ENCODE data around the gene MGAT4B. TPM values are rescaled to one million over a fixed set of nuclear protein-coding genes. Genes with fewer than 3 reads are reported as not detected.

The MGAT4B gene
- total RNA-seq, 1 experiment from 2014 or later: 148 TPM

DNA sequence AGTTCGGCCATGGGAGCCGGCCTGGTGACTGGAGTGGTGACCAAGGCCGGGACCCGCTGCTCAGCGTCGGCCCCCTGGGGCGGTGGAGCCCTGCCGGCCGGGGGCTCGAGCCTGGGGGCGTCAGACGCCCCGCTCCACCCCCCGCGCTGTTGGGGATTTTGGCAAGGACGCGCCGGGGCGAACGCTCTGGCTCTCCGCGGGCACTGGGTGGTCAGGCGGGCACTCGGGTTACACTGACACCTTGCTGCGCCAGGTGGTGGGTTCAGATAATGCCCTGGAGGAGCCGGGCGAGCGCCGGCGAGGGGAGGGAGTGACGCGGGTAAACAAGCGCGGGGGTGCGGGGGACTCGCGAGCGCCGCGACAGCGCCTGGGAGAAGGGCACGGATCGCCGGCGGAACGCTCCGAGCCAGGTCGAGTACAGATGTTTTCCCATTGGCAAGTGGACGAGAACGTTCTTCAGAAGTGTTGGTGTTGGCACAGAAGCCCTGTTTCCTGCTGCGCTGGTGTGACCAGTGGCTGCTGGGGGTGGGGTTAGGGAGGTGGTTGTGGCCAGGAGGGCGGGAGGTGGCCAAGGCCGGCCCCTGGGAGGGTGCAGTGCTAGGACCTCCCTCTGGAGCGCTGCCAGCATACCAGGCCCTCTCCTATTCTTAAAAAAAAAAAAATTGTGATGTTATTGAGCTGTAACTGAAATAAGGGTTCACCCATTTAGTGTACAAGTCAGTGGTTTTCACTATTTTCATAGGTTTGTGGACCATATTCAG lies 14.8 kb upstream of the MGAT4B start:
- CTCF ChIA-PET: interaction anchor here (2.2 kb wide), 1 partner anchor 19 kb away, joined by 8 read pairs; no protein-coding TSS in a partner anchor
- POLR2A ChIA-PET: interaction anchor here (0.8 to 2.5 kb wide), 6 partner anchors 11 to 198 kb away, joined by 3 to 9 read pairs (median 4); partner anchors contain the start of genes HNRNPH1 and MAML1
- peak; percentile 81 for DNase-seq (ENCODE audit: low read depth, low spot score)
- Histone ChIP-seq H3K9me3 (ENCODE audit: control insufficient read depth in 1 of 2, insufficient read depth in 1 of 2, low read depth in 1 of 2, low read length in 2 of 2) (no peaks in the 10 kb centered on the region), H3K9ac (ENCODE audit: low read length) (peak overlapping the region; percentile 97), H2AFZ (ENCODE audit: low read depth, low read length, poor library complexity, severe bottlenecking) (no peak overlapping the region), H3K79me2 (ENCODE audit: insufficient read depth, low read length) (peaks cover 52% of the 10 kb centered on the region), H3K9me2 (ENCODE audit: insufficient read depth) (no peaks in the 10 kb centered on the region), H3K4me3 (replicated peaks in 1 of 2; ENCODE audit: low read depth in 1 of 2, low read length in 2 of 2) (peak overlapping the region; percentile 76 to 87), H3K36me3 (ENCODE audit: control insufficient read depth in 1 of 2, insufficient read depth in 2 of 2, low read length in 2 of 2) (peaks cover 30 to 47% of the 10 kb centered on the region in 2 experiments; a peak in 3 of 4 replicates), H3K4me2 (ENCODE audit: low read length) (peak overlapping the region; percentile 94), H3K27ac (ENCODE audit: low read depth, low read length) (peak overlapping the region; percentile 99), H3K4me1 (ENCODE audit: control insufficient read depth in 1 of 2, insufficient read depth in 2 of 2, low read length in 2 of 2) (peaks cover 35 to 57% of the 10 kb centered on the region in 2 experiments), H3K27me3 (ENCODE audit: insufficient read depth, low read length) (no peaks in the 10 kb centered on the region), H4K20me1 (ENCODE audit: insufficient read depth) (peaks cover 12% of the 10 kb centered on the region; the same call in 1 of the 2 replicates)
- ATAC-seq: peak; percentile 71
- TF ChIP-seq, protein P1, sequence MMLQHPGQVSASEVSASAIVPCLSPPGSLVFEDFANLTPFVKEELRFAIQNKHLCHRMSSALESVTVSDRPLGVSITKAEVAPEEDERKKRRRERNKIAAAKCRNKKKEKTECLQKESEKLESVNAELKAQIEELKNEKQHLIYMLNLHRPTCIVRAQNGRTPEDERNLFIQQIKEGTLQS (IDR thresholded peaks at IDR 0.05): no peak
- TF ChIP-seq POLR2A (IDR thresholded peaks at IDR 0.05; ENCODE audit: borderline replicate concordance, extremely low read depth, insufficient read depth, insufficient read length) (peak; percentile 65), ZNF274 (IDR thresholded peaks at IDR 0.05; ENCODE audit: low read depth, low read length) (no peak), SIN3A (IDR thresholded peaks at IDR 0.05; ENCODE audit: low read depth) (no peak), SRF (IDR thresholded peaks at IDR 0.05; ENCODE audit: low read depth) (no peak), POLR2AphosphoS5 (IDR thresholded peaks at IDR 0.05; ENCODE audit: low read depth, low read length) (peak; percentile 90), CEBPB (IDR thresholded peaks at IDR 0.05; ENCODE audit: low read depth) (no peak)
- TF ChIP-seq, protein P2, sequence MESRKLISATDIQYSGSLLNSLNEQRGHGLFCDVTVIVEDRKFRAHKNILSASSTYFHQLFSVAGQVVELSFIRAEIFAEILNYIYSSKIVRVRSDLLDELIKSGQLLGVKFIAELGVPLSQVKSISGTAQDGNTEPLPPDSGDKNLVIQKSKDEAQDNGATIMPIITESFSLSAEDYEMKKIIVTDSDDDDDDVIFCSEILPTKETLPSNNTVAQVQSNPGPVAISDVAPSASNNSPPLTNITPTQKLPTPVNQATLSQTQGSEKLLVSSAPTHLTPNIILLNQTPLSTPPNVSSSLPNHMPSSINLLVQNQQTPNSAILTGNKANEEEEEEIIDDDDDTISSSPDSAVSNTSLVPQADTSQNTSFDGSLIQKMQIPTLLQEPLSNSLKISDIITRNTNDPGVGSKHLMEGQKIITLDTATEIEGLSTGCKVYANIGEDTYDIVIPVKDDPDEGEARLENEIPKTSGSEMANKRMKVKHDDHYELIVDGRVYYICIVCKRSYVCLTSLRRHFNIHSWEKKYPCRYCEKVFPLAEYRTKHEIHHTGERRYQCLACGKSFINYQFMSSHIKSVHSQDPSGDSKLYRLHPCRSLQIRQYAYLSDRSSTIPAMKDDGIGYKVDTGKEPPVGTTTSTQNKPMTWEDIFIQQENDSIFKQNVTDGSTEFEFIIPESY (IDR thresholded peaks at IDR 0.05; ENCODE audit: extremely low read depth, insufficient replicate concordance, low read length): peak; percentile 39
- RAD21 ChIA-PET (ENCODE audit: low non-redundant PET in 1 of 2, low total read pairs in 2 of 2, uncharacterized antibody in 2 of 2, unreplicated experiment in 2 of 2): no interaction called here
- BruUV-seq (replicated peaks): no TSS peak
- intact Hi-C loops (cut with micrococcal nuclease): loop anchor here (2.0 kb wide), 2 partner anchors 15 to 37 kb away; partner anchors contain the start of genes MGAT4B and MRNIP

All from HCT116 (cell line).